Measurements from ENCODE around the gene C17orf107. TPM values are rescaled to one million over a fixed set of nuclear protein-coding genes. Genes with fewer than 3 reads are reported as not detected.

The C17orf107 gene
- total and polyA plus RNA-seq, 2 of the 13 experiments (the other 11 are each of a cell fraction or from before 2014, with no cell fraction given), result 0.20 to 0.59 TPM

DNA sequence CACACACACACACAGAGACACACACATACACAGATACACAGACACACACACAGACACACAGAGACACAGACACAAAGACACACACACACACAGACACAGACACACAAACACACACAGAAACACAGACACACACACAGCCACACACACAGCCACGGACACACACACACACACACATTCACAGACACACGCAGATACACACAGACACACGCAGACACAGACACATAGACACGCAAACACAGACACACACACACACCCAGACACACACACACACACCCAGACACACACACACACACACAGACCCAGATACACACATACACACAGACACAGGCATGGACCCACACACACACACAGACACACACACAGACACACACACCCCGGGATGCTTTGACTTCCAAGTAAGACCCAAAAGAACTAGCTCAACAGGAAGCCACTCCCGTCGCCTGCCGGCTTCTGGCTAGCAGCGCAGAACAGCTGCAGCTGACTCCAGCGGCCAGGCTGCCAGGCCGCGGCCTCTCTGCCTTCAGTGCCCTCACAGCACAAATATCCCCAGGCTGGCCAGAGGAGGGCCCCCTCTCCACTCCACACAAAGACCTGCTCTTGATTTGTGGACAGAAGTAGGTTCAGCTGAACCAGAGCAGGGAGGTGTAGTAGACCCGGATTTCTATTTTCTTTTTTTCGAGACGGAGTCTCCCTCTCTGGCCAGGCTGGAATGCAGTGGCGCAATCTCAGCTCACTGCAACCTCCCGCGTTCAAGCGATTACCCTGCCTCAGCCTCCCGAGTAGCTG is 9.6 kb downstream of the C17orf107 start (continued):
- TF ChIP-seq, protein P1, sequence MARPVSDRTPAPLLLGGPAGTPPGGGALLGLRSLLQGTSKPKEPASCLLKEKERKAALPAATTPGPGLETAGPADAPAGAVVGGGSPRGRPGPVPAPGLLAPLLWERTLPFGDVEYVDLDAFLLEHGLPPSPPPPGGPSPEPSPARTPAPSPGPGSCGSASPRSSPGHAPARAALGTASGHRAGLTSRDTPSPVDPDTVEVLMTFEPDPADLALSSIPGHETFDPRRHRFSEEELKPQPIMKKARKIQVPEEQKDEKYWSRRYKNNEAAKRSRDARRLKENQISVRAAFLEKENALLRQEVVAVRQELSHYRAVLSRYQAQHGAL (CRISPR knock-in tag; IDR thresholded peaks at IDR 0.05; ENCODE audit: not compliant biosample characterization), result no peak
- no peak for TF ChIP-seq GTF3A (CRISPR knock-in tag; conservative IDR thresholded peaks at IDR 0.05)
- TF ChIP-seq ZNF749 (CRISPR knock-in tag; IDR thresholded peaks at IDR 0.05; ENCODE audit: borderline replicate concordance), result no peak
- TF ChIP-seq ZC3H4 (CRISPR knock-in tag; IDR thresholded peaks at IDR 0.05; ENCODE audit: borderline replicate concordance), result no peak
- TF ChIP-seq, protein P2, sequence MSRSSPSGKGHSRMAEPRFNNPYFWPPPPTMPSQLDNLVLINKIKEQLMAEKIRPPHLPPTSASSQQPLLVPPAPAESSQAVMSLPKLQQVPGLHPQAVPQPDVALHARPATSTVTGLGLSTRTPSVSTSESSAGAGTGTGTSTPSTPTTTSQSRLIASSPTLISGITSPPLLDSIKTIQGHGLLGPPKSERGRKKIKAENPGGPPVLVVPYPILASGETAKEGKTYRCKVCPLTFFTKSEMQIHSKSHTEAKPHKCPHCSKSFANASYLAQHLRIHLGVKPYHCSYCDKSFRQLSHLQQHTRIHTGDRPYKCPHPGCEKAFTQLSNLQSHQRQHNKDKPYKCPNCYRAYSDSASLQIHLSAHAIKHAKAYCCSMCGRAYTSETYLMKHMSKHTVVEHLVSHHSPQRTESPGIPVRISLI (CRISPR knock-in tag; IDR thresholded peaks at IDR 0.05; ENCODE audit: borderline replicate concordance), result peak; percentile 31; the same call in 1 of the 2 replicates
- TF ChIP-seq, protein P3, sequence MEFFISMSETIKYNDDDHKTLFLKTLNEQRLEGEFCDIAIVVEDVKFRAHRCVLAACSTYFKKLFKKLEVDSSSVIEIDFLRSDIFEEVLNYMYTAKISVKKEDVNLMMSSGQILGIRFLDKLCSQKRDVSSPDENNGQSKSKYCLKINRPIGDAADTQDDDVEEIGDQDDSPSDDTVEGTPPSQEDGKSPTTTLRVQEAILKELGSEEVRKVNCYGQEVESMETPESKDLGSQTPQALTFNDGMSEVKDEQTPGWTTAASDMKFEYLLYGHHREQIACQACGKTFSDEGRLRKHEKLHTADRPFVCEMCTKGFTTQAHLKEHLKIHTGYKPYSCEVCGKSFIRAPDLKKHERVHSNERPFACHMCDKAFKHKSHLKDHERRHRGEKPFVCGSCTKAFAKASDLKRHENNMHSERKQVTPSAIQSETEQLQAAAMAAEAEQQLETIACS (CRISPR knock-in tag; IDR thresholded peaks at IDR 0.05), result peak; percentile 44; the same call in 1 of the 2 replicates
- TF ChIP-seq, protein P4, sequence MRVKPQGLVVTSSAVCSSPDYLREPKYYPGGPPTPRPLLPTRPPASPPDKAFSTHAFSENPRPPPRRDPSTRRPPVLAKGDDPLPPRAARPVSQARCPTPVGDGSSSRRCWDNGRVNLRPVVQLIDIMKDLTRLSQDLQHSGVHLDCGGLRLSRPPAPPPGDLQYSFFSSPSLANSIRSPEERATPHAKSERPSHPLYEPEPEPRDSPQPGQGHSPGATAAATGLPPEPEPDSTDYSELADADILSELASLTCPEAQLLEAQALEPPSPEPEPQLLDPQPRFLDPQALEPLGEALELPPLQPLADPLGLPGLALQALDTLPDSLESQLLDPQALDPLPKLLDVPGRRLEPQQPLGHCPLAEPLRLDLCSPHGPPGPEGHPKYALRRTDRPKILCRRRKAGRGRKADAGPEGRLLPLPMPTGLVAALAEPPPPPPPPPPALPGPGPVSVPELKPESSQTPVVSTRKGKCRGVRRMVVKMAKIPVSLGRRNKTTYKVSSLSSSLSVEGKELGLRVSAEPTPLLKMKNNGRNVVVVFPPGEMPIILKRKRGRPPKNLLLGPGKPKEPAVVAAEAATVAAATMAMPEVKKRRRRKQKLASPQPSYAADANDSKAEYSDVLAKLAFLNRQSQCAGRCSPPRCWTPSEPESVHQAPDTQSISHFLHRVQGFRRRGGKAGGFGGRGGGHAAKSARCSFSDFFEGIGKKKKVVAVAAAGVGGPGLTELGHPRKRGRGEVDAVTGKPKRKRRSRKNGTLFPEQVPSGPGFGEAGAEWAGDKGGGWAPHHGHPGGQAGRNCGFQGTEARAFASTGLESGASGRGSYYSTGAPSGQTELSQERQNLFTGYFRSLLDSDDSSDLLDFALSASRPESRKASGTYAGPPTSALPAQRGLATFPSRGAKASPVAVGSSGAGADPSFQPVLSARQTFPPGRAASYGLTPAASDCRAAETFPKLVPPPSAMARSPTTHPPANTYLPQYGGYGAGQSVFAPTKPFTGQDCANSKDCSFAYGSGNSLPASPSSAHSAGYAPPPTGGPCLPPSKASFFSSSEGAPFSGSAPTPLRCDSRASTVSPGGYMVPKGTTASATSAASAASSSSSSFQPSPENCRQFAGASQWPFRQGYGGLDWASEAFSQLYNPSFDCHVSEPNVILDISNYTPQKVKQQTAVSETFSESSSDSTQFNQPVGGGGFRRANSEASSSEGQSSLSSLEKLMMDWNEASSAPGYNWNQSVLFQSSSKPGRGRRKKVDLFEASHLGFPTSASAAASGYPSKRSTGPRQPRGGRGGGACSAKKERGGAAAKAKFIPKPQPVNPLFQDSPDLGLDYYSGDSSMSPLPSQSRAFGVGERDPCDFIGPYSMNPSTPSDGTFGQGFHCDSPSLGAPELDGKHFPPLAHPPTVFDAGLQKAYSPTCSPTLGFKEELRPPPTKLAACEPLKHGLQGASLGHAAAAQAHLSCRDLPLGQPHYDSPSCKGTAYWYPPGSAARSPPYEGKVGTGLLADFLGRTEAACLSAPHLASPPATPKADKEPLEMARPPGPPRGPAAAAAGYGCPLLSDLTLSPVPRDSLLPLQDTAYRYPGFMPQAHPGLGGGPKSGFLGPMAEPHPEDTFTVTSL (CRISPR knock-in tag; IDR thresholded peaks at IDR 0.05; ENCODE audit: borderline replicate concordance), result no peak
- 0 out of 2 replicates have a peak, but pooled peaks have one; percentile 9 for TF ChIP-seq TBX2 (CRISPR knock-in tag; IDR thresholded peaks at IDR 0.05; ENCODE audit: borderline replicate concordance)
- no peak for TF ChIP-seq MBNL3 (CRISPR knock-in tag; conservative IDR thresholded peaks at IDR 0.05)
- TF ChIP-seq, protein P5, sequence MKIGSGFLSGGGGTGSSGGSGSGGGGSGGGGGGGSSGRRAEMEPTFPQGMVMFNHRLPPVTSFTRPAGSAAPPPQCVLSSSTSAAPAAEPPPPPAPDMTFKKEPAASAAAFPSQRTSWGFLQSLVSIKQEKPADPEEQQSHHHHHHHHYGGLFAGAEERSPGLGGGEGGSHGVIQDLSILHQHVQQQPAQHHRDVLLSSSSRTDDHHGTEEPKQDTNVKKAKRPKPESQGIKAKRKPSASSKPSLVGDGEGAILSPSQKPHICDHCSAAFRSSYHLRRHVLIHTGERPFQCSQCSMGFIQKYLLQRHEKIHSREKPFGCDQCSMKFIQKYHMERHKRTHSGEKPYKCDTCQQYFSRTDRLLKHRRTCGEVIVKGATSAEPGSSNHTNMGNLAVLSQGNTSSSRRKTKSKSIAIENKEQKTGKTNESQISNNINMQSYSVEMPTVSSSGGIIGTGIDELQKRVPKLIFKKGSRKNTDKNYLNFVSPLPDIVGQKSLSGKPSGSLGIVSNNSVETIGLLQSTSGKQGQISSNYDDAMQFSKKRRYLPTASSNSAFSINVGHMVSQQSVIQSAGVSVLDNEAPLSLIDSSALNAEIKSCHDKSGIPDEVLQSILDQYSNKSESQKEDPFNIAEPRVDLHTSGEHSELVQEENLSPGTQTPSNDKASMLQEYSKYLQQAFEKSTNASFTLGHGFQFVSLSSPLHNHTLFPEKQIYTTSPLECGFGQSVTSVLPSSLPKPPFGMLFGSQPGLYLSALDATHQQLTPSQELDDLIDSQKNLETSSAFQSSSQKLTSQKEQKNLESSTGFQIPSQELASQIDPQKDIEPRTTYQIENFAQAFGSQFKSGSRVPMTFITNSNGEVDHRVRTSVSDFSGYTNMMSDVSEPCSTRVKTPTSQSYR (CRISPR knock-in tag; IDR thresholded peaks at IDR 0.05; ENCODE audit: borderline replicate concordance), result no peak
- no peak for TF ChIP-seq RFX1 (IDR thresholded peaks at IDR 0.05)
- no peak for TF ChIP-seq LCORL (IDR thresholded peaks at IDR 0.05)
- TF ChIP-seq LCORL (CRISPR knock-in tag; IDR thresholded peaks at IDR 0.05), result no peak
- TF ChIP-seq ZNF598 (CRISPR knock-in tag; IDR thresholded peaks at IDR 0.05; ENCODE audit: borderline replicate concordance), result no peak

Measured in HepG2 (cell line).